Stomach (tissue), 4 donors: Measurements from ENCODE around the gene ABL1.

Source experiments
- EP300 ChIP-seq: sonication (generic); formaldehyde crosslinking; IDR thresholded peaks from one replicate; pipeline ENCODE4 v1.6.1; 2017; ENCODE audit warnings: antibody characterized with exemption
- POLR2AphosphoS5 ChIP-seq, 3 donors: sonication (generic); formaldehyde crosslinking; IDR thresholded peaks; one replicate each; pipeline ENCODE4 v1.6.1; 2016; ENCODE audit warnings: antibody characterized with exemption in 3 of 3
- TF ChIP-seq, protein P1 (sequence below), 7 experiments: fragments of 450-650 bp in 4 of 7; fragments of 200-600 bp in 3 of 7; sonication (generic) in 3 of 7; IDR thresholded peaks; one replicate each; pipeline ENCODE4 v1.5.1; 2016 to 2019; ENCODE audit warnings: antibody characterized with exemption in 7 of 7, control low read depth in 2 of 7, mild to moderate bottlenecking in 1 of 7

DNA sequence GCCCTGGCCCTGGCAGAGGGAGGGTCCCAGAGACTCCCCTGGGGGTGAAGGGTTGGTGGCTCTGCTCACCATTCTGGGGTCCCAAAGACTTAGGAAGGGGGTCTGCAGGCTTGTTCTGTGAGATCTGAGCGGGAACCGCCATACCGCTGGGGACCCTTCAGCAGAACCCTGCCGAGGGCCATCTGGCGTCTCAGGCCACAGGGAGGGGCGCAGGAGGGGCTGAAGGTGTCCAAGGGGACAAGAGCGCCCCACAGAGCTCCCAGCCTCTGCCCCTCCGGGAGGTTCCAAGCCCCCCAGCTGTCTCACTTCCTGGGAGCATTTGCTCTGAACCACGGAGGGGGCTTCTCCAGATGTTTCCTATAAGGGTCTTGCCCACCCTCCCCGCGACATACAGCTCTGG, 99.2 kb downstream of the ABL1 start:
- TF ChIP-seq, protein P1, sequence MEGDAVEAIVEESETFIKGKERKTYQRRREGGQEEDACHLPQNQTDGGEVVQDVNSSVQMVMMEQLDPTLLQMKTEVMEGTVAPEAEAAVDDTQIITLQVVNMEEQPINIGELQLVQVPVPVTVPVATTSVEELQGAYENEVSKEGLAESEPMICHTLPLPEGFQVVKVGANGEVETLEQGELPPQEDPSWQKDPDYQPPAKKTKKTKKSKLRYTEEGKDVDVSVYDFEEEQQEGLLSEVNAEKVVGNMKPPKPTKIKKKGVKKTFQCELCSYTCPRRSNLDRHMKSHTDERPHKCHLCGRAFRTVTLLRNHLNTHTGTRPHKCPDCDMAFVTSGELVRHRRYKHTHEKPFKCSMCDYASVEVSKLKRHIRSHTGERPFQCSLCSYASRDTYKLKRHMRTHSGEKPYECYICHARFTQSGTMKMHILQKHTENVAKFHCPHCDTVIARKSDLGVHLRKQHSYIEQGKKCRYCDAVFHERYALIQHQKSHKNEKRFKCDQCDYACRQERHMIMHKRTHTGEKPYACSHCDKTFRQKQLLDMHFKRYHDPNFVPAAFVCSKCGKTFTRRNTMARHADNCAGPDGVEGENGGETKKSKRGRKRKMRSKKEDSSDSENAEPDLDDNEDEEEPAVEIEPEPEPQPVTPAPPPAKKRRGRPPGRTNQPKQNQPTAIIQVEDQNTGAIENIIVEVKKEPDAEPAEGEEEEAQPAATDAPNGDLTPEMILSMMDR (IDR thresholded peaks at IDR 0.05) = no peak
- TF ChIP-seq EP300 = no peak
- no peak for TF ChIP-seq POLR2AphosphoS5 (IDR thresholded peaks at IDR 0.05)
